GM19438 (cell line): ENCODE results near the gene CLK2.
"Not testable (repeated sequence)": the region's sequence is repeated elsewhere in the genome, so short reads cannot be mapped to it uniquely, and the experiment has no call there.

Source experiments
- ATAC-seq: cut with Tn5 transposase; IDR thresholded peaks from one replicate; pipeline ENCODE4 v1.9.1; 2021; ENCODE audit warnings: low read depth; ENCODE audit not compliant: unreplicated experiment

Gene CLK2

GRCh38 chr1:155245163-155245524, 28.2 kb downstream of the CLK2 start:
- ATAC-seq, result no peak

GRCh38 chr1:155244368-155245162, 28.7 kb downstream of the CLK2 start:
- peak; percentile 78 for ATAC-seq

DNA sequence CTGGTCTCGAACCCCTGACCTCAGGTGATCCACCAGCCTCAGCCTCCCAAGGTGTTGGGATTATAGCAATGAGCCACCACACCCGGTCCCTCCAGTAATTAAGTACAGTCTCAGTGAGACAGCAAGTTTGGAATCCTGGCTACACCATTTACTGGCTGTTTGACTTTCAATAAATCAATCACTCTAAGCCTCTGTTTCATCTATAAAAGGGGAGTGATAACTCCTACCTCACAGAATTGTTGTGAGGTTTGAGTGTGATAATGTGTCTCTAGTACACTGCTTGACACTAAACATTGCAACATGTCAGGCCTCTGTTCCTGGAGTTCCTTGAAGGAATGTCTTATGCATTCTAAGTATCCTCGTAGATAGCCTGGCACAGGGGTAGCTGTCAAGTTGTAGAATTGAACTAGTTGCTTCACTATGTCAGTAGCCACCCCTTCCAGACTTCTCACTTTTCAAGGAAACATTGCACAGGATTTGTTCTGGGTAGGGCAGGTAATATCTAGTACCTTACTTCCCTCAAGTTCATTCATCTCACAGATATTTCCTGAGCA, 30.4 kb downstream of the CLK2 start:
- no peak for ATAC-seq

- no peak for ATAC-seq
These were observed 31.5 kb downstream of the CLK2 start for GRCh38 chr1:155241841-155242264.

DNA sequence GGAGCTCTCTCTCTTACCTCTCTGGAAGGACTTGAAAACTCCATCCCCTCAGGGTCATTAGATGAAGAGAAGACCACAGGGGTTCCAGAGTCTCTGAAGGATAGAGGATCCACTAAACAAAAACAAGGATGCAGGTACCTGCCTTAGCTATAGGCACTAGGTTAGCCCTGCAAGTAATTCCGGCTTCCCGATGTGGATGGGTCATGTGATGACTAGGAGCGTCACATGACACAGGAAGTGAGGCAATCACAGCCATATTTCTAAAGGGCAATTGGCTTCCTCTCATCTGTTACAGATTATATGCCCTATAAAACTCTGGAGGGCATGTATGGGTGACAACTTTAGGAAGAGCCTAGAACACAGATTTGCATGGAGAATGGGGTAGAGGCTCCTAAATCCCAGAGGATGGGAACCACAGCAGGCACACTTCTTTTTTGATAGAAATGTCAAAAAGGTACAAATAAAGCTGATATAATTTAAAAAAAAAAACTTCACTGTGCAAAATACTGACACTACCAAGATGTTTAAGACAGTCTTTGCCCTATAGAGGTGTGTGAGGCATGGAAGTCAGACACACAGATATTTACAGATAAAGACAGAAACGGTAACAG, 32.1 kb downstream of the CLK2 start:
- ATAC-seq, result no peak

- ATAC-seq, result no peak
These were observed 36.9 kb downstream of the CLK2 start for GRCh38 chr1:155236451-155236850.

GRCh38 chr1:155235375-155235774, 37.9 kb downstream of the CLK2 start:
- not testable (repeated sequence) for ATAC-seq

GRCh38 chr1:155233502-155233901, 39.8 kb downstream of the CLK2 start:
- ATAC-seq, result not testable (repeated sequence)

DNA sequence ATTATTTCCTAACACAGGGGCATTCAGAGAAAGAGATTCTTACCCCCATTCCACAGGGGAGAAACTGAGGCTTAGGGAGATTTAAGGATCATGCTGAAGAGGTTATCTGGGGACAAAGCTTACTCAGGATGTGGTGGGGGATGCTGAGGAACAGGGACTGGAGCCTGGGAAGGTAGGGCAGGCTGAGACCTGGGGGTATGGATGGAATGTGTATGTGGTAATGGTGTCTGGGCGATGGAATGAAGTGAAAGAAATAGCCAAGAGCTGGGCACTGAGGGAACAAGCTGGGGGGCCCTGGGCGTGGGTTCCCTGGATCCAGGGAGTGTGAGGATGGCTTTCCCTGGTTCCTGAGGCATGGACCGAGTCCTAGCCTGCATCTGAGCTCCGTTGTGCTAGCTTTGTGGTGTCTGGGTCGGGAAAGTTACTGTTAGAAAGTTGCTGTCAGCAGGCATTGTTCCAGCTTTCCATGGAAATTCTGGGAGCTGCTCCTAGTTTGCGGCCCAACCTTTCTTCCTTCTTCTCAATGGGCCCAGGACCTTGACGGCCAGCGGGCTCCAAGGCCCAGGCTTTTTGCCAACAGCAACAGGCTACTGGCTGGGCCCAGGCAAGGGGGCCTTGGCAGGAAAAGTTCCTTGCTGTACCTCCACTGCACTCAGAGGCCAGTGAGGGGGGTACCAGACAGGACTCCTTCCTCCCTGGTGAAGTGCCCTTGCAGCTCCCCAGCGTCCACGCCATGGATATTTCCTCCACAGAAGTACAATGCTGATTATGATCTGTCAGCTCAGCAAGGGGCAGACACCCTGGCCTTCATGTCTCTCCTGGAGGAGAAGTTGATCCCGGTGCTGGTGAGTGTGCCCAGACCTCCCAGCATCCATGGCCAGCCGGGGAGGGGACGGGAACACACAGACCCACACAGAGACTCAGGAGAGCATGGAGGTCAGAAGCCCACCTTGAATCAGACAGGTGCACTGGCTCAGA, 41.0 kb downstream of the CLK2 start:
- not testable (repeated sequence) for ATAC-seq

DNA sequence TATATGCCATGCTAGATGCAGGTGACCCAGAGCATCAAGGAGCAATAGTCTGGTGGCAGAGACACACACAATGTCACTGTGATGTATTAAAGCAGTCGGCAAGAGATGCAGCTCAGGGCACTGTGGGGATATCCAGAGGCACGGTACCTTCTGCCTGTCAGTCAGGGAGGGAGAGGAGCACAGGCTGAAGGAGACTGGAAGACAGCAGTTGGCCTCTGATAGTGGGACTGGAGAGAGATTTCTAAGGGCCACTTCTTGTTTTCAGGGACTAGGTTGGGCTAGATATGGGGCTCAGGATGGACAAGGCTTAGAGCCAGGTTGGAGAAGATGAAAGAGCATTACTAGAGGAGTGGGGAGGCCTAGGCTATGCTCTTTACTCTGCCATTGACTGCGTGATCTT, 42.0 kb downstream of the CLK2 start:
- not testable (repeated sequence) for ATAC-seq

DNA sequence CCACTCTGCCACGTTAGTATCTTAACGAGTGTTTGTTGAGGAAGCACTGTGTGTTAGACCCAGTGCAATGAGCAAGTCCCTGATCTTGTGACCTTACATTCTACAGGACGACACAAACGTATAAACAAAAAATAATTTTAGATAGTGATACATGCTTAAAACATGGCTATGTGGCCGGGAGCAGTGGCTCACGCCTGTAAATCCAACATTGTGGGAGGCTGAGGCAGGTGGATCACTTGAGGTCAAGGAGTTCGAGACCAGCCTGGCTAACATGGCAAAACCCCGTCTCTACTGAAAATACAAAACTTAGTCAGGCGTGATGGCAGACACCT, 45.2 kb downstream of the CLK2 start:
- no peak for ATAC-seq

DNA sequence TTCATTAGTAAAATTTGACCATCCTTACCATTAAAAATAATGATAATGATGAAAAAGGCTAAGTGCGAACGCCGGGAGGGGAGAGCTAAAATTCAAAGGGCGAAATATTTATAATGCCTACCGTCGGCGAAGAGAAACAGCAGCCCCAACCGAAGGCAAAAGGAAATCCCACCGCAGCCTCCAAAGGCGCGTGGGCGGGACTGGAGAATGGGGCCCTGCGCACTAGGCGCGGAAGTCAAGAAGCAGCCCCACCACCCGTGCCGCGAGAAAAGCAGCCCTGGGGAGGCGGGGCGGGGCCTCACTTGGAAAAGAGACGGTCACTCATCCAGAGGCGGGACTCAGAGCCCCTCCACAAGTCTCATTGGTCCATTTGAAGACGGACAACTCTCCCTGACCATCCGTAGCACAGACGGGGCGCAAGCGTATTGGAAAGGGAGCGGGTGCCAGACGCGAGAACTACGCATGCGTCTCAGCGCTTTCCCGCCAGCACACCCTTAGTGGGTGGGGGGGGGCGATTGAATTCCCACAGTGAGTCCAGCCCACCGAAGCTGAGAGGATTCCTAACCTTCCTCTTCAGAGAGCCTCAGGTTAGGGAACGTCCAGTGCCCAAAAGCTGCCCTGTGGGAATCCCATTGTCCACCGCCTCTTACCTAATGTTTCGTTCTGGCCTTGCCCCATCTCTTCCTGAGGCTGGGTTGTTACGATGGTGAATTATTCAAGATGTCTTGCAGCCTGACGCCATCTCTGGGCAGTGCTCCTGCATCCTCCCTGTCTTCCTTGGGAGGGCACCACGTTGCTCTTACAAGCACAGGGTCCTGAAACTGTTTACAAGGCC, 45.8 kb downstream of the CLK2 start:
- peak; percentile 78 for ATAC-seq

GRCh38 chr1:155226910-155227260, 46.4 kb downstream of the CLK2 start:
- ATAC-seq, result no peak

DNA sequence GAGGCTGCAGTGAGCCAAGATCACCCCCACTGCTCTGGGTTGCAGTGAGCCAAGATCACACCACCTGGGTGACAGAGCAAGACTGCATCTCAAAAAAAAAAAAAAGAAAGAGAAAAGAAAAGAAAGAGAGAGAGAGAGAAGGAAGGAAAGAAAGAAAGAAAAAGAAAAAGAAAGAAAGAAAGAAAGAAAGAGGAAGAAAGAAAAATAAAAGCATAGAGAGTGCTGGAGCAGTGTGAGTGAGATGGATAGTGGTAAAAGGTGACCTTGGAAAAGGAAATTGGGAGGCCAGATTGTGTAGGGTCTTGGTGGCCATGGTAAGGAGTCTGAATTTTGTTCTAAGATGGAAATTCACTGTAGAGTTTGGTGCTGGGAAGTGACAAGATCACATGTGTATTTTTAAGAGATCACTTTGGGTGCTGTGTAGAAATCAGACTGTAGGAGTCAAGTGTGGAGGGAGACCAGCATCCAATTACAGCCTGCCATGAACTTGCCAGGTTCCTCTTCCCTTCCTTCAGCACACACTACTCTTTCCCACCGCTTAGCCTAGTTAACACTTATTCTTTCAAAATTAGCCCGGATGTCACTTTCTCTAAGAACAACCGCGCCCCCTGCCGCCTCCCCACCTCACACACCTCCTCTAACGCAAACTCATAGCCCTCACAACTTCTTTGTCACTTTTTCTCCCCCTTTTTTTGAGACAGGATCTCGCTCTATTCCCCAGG, 47.0 kb downstream of the CLK2 start:
- no peak for ATAC-seq

DNA sequence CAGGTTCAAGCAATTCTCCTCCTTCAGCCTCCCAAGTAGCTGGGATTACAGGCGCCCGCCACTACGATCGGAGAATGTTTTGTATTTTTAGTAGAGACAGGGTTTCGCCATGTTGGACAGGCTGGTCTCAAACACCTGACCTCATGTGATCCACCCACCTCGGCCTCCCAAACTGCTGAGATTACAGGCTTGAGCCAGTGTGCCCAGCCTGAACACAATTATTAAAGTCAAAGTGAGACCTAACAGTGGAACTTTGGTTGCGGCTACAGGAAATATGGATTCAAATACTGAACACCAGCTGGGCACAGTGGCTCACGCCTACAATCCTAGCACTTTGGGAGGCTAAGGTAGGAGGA, 47.9 kb downstream of the CLK2 start:
- not testable (repeated sequence) for ATAC-seq

GRCh38 chr1:155223047-155223446, 50.3 kb downstream of the CLK2 start:
- ATAC-seq, result no peak

DNA sequence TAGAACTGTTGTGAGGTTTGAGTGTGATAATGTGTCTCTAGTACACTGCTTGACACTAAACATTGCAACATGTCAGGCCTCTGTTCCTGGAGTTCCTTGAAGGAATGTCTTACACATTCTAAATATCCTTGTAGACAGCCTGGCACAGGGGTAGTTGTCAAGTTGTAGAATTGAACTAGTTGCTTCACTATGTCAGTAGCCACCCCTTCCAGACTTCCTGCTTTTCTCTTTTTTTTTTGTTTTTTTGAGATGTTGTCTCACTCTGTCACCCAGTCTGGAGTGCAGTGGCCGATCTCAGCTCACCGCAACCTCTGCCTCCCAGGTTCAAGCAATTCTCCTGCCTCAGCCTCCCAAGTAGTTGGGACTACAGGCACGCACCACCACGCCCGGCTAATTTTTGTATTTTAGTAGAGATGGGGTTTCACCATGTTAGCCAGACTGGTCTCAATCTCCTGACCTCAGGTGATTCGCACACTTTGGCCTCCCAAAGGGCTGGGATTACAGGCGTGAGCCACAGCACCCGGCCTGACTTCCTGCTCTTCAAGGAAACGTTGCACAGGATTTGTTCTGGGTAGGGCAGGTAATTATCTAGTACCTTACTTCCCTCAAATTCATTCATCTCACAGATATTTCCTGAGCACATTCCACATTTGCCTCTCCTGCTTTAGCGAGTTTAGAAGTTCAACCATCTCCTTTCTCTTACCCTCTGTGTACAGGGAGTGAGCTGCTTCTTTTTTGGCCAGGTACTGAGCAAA, 52.9 kb downstream of the CLK2 start:
- ATAC-seq, result not testable (repeated sequence)

DNA sequence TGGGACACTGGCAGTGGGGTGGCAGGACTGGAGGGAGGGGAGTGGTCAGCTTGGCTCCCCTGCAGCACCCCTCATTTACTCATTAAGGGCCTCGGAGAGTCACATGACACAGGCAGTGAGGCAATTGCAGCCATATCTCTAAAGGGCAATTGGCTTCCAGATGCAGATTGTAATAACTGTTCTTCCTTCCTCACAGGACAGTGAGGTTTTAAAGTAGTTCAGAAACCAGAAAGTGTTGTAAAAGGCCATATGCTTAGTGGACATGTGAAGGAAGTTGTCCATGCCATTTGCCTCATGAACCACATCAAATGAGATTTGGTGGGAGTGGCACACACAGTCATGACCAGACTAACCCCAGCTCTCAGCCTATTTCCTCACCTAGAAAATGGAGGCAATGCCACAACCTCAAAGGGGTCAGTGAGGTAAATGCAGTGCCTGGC, 53.7 kb downstream of the CLK2 start:
- no peak for ATAC-seq
